ENCODE data around the gene CDH3. TPM values are rescaled to one million over a fixed set of nuclear protein-coding genes. Genes with fewer than 3 reads are reported as not detected.

Gene CDH3
- total RNA-seq, 1 donor from 2014 or later = not detected

- Mint-ChIP-seq H3K27me3 (peaks cover 12% of the 10 kb centered on the region), H3K4me3 (peak overlapping the region; percentile 46), H3K4me1 (peaks cover 30% of the 10 kb centered on the region), H3K9me3 (no peaks in the 10 kb centered on the region), H3K27ac (peak overlapping the region; percentile 74), H3K36me3 (ENCODE audit: low read depth) (no peaks in the 10 kb centered on the region)
- ChIA-PET POLR2A (interaction anchor here (0.5 to 2.3 kb wide), 5 partner anchors 13 to 456 kb away, joined by 3 to 12 read pairs (median 4); no protein-coding TSS in a partner anchor), CTCF (no interaction called here)
- TF ChIP-seq, protein P1, sequence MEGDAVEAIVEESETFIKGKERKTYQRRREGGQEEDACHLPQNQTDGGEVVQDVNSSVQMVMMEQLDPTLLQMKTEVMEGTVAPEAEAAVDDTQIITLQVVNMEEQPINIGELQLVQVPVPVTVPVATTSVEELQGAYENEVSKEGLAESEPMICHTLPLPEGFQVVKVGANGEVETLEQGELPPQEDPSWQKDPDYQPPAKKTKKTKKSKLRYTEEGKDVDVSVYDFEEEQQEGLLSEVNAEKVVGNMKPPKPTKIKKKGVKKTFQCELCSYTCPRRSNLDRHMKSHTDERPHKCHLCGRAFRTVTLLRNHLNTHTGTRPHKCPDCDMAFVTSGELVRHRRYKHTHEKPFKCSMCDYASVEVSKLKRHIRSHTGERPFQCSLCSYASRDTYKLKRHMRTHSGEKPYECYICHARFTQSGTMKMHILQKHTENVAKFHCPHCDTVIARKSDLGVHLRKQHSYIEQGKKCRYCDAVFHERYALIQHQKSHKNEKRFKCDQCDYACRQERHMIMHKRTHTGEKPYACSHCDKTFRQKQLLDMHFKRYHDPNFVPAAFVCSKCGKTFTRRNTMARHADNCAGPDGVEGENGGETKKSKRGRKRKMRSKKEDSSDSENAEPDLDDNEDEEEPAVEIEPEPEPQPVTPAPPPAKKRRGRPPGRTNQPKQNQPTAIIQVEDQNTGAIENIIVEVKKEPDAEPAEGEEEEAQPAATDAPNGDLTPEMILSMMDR (IDR thresholded peaks at IDR 0.05) = no peak
- ATAC-seq (ENCODE audit: low read depth) (peak; percentile 32), DNase-seq (no peak)
- intact Hi-C loops (cut with micrococcal nuclease) = loop anchor here (1.0 kb wide), 1 partner anchor 20 kb away; no protein-coding TSS in a partner anchor
Measured at GRCh38 chr16:68739964-68740627, 95.0 kb downstream of the CDH3 start.

- intact Hi-C loops (cut with micrococcal nuclease) = loop anchor here (1.0 kb wide), 1 partner anchor 20 kb away; no protein-coding TSS in a partner anchor
- TF ChIP-seq, protein P1 (IDR thresholded peaks at IDR 0.05) = no peak
- CTCF ChIA-PET = no interaction called here
- Mint-ChIP-seq H3K27me3 (peaks cover 12% of the 10 kb centered on the region), H3K4me3 (no peak overlapping the region), H3K27ac (peak overlapping the region; percentile 74), H3K9me3 (no peaks in the 10 kb centered on the region), H3K36me3 (ENCODE audit: low read depth) (no peaks in the 10 kb centered on the region), H3K4me1 (peaks cover 30% of the 10 kb centered on the region)
- no peak for DNase-seq
- POLR2A ChIA-PET = interaction anchor here (0.5 to 2.3 kb wide), 5 partner anchors 12 to 456 kb away, joined by 3 to 12 read pairs (median 4); no protein-coding TSS in a partner anchor
- peak; percentile 45 for ATAC-seq (ENCODE audit: low read depth)
Measured at GRCh38 chr16:68740628-68741346, 95.7 kb downstream of the CDH3 start.

DNA sequence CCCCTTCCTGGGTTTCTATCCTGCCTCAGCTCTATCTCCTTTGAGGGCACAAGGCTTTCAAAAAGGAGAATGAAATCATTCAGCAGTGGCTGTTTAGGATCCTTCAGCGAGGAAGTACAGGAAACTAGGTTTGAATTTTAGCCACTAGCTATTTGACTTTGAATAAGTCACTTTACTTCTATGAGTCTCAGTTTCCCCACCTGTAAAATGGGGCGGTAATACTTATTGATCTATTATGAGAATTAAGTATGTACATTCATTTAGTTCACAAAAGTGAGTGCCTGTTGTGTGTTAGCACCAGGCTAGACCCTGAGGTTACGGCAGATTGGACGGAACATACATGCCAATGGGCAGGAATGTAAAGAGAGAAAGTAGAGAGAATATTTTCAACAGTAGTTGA, 98.6 kb downstream of the CDH3 start:
- intact Hi-C loops (cut with micrococcal nuclease) = no loop called here
- ChIA-PET CTCF (no interaction called here), POLR2A (interaction anchor here (0.6 kb wide), 2 partner anchors 16 to 27 kb away, joined by 3 to 4 read pairs; no protein-coding TSS in a partner anchor)
- Mint-ChIP-seq H3K27me3 (no peaks in the 10 kb centered on the region), H3K36me3 (ENCODE audit: low read depth) (no peaks in the 10 kb centered on the region), H3K4me1 (peaks cover 22% of the 10 kb centered on the region), H3K27ac (no peak overlapping the region), H3K9me3 (no peaks in the 10 kb centered on the region), H3K4me3 (no peak overlapping the region)
- DNase-seq (no peak), ATAC-seq (ENCODE audit: low read depth) (no peak)
- TF ChIP-seq, protein P1 (IDR thresholded peaks at IDR 0.05) = no peak

GRCh38 chr16:68744744-68745280, 99.7 kb downstream of the CDH3 start:
- H3K27ac Mint-ChIP-seq = no peak overlapping the region
- POLR2A ChIA-PET = no interaction called here
- H3K4me3 Mint-ChIP-seq = no peak overlapping the region
- DNase-seq = no peak
- TF ChIP-seq, protein P1 (IDR thresholded peaks at IDR 0.05) = no peak
- CTCF ChIA-PET = no interaction called here
- no peaks in the 10 kb centered on the region for H3K36me3 Mint-ChIP-seq (ENCODE audit: low read depth)
- no peak for ATAC-seq (ENCODE audit: low read depth)
- H3K27me3 Mint-ChIP-seq = no peaks in the 10 kb centered on the region
- intact Hi-C loops (cut with micrococcal nuclease) = no loop called here
- H3K9me3 Mint-ChIP-seq = no peaks in the 10 kb centered on the region
- H3K4me1 Mint-ChIP-seq = peaks cover 21% of the 10 kb centered on the region

DNA sequence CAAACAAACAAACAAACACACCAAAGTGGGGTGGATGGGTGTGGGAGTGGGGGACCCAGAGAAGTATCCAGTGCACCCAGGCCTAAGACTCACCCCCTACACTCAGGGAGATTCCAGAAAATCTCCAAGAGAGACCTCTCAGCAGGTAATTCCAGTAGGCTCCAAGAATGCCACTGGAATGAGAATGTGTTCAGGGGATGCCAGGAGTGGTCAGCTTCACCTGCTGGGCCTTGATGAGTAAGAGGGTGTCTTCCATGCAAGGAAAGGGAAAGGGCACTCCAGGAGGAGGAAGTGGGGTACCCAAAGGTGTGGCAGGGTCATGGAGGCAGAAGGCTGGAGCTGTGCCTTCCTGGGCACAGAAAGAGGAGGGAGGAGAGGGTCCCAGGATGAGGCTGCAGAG, 101.8 kb downstream of the CDH3 start:
- ATAC-seq (ENCODE audit: low read depth) (no peak), DNase-seq (no peak)
- Mint-ChIP-seq H3K36me3 (ENCODE audit: low read depth) (no peaks in the 10 kb centered on the region), H3K4me1 (peaks cover 3% of the 10 kb centered on the region), H3K27ac (no peak overlapping the region), H3K9me3 (no peaks in the 10 kb centered on the region), H3K4me3 (no peak overlapping the region), H3K27me3 (peaks cover 4% of the 10 kb centered on the region)
- TF ChIP-seq, protein P1 (IDR thresholded peaks at IDR 0.05) = no peak
- intact Hi-C loops (cut with micrococcal nuclease) = no loop called here
- ChIA-PET POLR2A (interaction anchor here (0.5 kb wide), 1 partner anchor 1797 kb away, joined by 3 read pairs; no protein-coding TSS in a partner anchor), CTCF (no interaction called here)

Measured in activated B cell treated with CpG ODN at 0.5 μM for 24 hours (primary cell).